GM12875 (cell line): ENCODE data around the gene TRIM56.
"Not testable (repeated sequence)": the region's sequence is repeated elsewhere in the genome, so short reads cannot be mapped to it uniquely, and the experiment has no call there.

ENCODE experiments used
- H3K4me3 ChIP-seq: one replicate; pipeline ENCODE4 v1.5.1; 2011; ENCODE audit warnings: low read depth, low read length, control low read depth
- TF ChIP-seq, protein P1 (sequence below): IDR thresholded peaks from 2 replicates; pipeline ENCODE4 v1.5.1; 2011; ENCODE audit warnings: low read depth, mild to moderate bottlenecking, control low read depth, inconsistent platforms, low read length, moderate library complexity, borderline replicate concordance; ENCODE audit not compliant: insufficient read depth

Gene TRIM56

DNA sequence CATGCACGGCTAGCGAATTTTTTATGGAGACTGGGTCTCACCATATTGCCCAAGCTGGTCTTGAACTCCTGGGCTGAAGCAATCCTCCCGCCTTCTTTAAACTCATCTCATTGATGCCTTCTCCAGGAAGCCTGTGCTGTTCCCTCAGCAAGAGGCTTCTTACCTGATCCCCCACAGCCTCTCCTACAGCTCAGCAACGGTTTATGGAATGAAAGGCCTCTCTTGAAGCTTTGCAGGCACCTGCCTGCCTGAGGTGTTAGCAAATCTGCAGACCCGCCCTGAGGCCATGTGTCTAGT is 468 bp upstream of the TRIM56 start:
- no peak overlapping the region for H3K4me3 ChIP-seq

DNA sequence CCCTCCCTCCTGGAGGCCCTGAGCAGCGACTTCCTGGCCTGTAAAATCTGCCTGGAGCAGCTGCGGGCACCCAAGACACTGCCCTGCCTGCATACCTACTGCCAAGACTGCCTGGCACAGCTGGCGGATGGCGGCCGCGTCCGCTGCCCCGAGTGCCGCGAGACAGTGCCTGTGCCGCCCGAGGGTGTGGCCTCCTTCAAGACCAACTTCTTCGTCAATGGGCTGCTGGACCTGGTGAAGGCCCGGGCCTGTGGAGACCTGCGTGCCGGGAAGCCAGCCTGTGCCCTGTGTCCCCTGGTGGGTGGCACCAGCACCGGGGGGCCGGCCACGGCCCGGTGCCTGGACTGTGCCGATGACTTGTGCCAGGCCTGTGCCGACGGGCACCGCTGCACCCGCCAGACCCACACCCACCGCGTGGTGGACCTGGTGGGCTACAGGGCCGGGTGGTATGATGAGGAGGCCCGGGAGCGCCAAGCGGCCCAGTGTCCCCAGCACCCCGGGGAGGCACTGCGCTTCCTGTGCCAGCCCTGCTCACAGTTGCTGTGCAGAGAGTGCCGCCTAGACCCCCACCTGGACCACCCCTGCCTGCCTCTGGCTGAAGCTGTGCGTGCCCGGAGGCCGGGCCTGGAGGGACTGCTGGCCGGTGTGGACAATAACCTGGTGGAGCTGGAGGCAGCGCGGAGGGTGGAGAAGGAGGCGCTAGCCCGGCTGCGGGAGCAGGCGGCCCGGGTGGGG is 2.2 kb downstream of the TRIM56 start:
- TF ChIP-seq, protein P1, sequence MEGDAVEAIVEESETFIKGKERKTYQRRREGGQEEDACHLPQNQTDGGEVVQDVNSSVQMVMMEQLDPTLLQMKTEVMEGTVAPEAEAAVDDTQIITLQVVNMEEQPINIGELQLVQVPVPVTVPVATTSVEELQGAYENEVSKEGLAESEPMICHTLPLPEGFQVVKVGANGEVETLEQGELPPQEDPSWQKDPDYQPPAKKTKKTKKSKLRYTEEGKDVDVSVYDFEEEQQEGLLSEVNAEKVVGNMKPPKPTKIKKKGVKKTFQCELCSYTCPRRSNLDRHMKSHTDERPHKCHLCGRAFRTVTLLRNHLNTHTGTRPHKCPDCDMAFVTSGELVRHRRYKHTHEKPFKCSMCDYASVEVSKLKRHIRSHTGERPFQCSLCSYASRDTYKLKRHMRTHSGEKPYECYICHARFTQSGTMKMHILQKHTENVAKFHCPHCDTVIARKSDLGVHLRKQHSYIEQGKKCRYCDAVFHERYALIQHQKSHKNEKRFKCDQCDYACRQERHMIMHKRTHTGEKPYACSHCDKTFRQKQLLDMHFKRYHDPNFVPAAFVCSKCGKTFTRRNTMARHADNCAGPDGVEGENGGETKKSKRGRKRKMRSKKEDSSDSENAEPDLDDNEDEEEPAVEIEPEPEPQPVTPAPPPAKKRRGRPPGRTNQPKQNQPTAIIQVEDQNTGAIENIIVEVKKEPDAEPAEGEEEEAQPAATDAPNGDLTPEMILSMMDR: no peak
- H3K4me3 ChIP-seq: no peak overlapping the region

More for the DNA sequence above, 468 bp upstream of the TRIM56 start:
- TF ChIP-seq, protein P1: no peak

DNA sequence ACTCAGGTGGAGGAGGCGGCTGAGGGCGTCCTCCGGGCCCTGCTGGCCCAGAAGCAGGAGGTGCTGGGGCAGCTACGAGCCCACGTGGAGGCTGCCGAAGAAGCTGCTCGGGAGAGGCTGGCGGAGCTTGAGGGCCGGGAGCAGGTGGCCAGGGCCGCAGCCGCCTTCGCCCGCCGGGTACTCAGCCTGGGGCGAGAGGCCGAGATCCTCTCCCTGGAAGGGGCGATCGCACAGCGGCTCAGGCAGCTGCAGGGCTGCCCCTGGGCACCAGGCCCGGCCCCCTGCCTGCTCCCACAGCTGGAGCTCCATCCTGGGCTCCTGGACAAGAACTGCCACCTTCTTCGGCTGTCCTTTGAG is 2.8 kb downstream of the TRIM56 start:
- no peak overlapping the region for H3K4me3 ChIP-seq
- TF ChIP-seq, protein P1: no peak

DNA sequence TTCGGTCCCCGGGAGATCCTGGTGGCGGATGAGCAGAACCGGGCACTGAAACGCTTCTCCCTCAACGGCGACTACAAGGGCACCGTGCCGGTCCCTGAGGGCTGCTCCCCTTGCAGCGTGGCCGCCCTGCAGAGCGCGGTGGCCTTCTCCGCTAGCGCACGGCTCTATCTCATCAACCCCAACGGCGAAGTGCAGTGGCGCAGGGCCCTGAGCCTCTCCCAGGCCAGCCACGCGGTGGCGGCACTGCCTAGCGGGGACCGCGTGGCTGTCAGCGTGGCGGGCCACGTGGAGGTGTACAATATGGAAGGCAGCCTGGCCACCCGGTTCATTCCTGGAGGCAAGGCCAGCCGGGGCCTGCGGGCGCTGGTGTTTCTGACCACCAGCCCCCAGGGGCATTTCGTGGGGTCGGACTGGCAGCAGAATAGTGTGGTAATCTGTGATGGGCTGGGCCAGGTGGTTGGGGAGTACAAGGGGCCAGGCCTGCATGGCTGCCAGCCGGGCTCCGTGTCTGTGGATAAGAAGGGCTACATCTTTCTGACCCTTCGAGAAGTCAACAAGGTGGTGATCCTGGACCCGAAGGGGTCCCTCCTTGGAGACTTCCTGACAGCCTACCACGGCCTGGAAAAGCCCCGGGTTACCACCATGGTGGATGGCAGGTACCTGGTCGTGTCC is 3.7 kb downstream of the TRIM56 start:
- TF ChIP-seq, protein P1: no peak
- H3K4me3 ChIP-seq: no peak overlapping the region

DNA sequence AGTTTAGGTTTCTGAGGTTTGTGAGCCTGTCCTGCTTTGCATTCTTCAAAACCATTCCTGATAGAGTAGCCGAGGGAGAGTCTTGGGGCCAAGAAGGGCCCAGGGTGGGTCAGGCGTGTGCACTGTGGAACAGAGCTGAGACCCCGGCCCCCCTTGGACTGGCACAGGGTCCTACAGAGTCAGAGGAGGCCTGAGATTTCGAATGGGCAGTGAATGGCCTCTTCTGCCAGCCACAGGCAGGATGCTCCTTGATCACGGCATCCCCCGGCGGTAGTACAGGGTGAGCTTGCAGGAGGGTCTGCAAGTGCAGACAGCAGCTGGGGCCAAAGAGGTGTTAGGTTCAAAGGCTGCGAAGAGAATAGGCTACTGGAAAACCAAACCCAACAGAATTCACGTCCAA is 4.6 kb downstream of the TRIM56 start:
- no peak overlapping the region for H3K4me3 ChIP-seq
- TF ChIP-seq, protein P1: no peak

DNA sequence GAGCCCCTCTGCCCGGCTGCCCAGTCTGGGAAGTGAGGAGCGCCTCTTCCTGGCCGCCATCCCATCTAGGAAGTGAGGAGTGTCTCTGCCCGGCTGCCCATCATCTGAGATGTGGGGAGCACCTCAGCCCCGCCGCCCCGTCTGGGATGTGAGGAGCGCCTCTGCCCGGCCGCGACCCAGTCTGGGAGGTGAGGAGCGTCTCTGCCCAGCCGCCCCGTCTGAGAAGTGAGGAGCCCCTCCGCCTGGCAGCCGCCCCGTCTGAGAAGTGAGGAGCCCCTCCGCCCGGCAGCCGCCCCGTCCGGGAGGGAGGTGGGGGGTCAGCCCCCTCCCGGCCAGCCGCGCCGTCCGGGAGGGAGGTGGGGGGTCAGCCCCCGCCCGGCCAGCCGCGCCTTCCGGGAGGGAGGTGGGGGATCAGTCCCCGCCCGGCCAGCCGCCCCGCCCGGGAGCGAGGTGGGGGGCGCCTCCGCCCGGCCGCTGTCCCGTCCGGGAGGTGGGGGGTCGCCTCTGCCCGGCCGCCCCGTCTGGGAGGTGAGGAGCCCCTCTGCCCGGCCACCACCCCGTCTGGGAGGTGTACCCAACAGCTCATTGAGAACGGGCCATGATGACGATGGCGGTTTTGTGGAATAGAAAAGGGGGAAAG is 7.1 kb downstream of the TRIM56 start:
- H3K4me3 ChIP-seq: not testable (repeated sequence)

DNA sequence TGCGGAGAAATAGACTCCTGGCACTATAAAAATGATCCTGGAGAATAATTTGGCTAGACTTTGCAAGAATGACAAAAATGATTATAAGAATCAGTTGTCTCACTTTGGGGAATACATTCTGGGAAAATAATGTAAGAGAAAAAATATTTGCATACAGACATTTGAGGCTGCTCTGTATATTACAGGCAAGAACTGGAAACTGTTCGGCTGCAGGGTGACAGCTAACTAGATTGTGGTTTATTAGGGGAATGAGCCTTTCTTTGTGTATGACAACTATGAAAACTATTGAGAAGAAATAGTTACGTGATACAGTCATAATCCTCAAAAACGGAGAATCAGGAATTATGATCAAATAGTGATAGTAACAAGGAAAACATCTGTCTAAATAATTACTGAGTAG is 8.6 kb downstream of the TRIM56 start:
- TF ChIP-seq, protein P1: no peak
- H3K4me3 ChIP-seq: no peak overlapping the region
